GM23338 (cell line): ENCODE results near the gene COL16A1. TPM values are rescaled to one million over a fixed set of nuclear protein-coding genes. Genes with fewer than 3 reads are reported as not detected.

Experiments used
- ATAC-seq: fragments of 200-7000 bp; cut with Tn5 transposase; 3 replicates; pipeline ENCODE4 v1.9.1; 2020
- DNase-seq: peaks from one replicate; pipeline ENCODE4 v3.0.0-alpha.2; 2015; ENCODE audit warnings: low spot score
- H2AFZ ChIP-seq: fragments of 200-600 bp; sonication (generic); 2 replicates; pipeline ENCODE4 v1.8.0; 2016; ENCODE audit warnings: antibody characterized with exemption, mild to moderate bottlenecking, moderate library complexity
- H3F3A ChIP-seq: fragments of 200-600 bp; sonication (generic); replicated peaks from 2 replicates; pipeline ENCODE4 v1.8.0; 2017; ENCODE audit warnings: antibody characterized with exemption, mixed run types, low read depth
- H3K27ac ChIP-seq: fragments of 200-600 bp; sonication (generic); 2 replicates; pipeline ENCODE4 v1.6.1; 2016; ENCODE audit warnings: low read depth
- H3K27me3 ChIP-seq: fragments of 200-600 bp; sonication (generic); 2 replicates; pipeline ENCODE4 v1.8.0; 2016; ENCODE audit warnings: mild to moderate bottlenecking, mixed run types, moderate library complexity; ENCODE audit not compliant: insufficient read depth
- H3K36me3 ChIP-seq: fragments of 200-600 bp; sonication (generic); 2 replicates; pipeline ENCODE4 v1.8.0; 2016; ENCODE audit warnings: mild to moderate bottlenecking; ENCODE audit not compliant: insufficient read depth
- H3K4me1 ChIP-seq: fragments of 200-600 bp; sonication (generic); 2 replicates; pipeline ENCODE4 v1.8.0; 2016; ENCODE audit warnings: mild to moderate bottlenecking, moderate library complexity; ENCODE audit not compliant: insufficient read depth
- H3K4me2 ChIP-seq: fragments of 200-600 bp; sonication (generic); 2 replicates; pipeline ENCODE4 v1.7.1; 2017; ENCODE audit warnings: mixed run types
- H3K4me3 ChIP-seq: fragments of 200-600 bp; sonication (generic); 2 replicates; pipeline ENCODE4 v1.6.1; 2016; ENCODE audit warnings: mixed run types
- H3K79me2 ChIP-seq: fragments of 200-600 bp; sonication (generic); replicated peaks from 2 replicates; pipeline ENCODE4 v1.8.0; 2017; ENCODE audit warnings: mild to moderate bottlenecking; ENCODE audit not compliant: insufficient read depth
- H3K9me2 ChIP-seq: fragments of 200-600 bp; sonication (generic); 2 replicates; pipeline ENCODE4 v1.8.0; 2017; ENCODE audit not compliant: insufficient read depth
- H4K20me1 ChIP-seq: fragments of 200-600 bp; sonication (generic); replicated peaks from 2 replicates; pipeline ENCODE4 v1.8.0; 2017; ENCODE audit warnings: mild to moderate bottlenecking; ENCODE audit not compliant: insufficient read depth
- H3K27ac Mint-ChIP-seq: 2 replicates; pipeline ENCODE4 v1.8.0; 2020; ENCODE audit warnings: inconsistent platforms, mild to moderate bottlenecking, moderate library complexity, mixed read lengths
- H3K27me3 Mint-ChIP-seq: 3 replicates; pipeline ENCODE4 v1.8.0; 2022; ENCODE audit warnings: low read depth, mild to moderate bottlenecking, moderate library complexity, mixed read lengths, inconsistent platforms; ENCODE audit not compliant: insufficient read depth, poor library complexity
- H3K36me3 Mint-ChIP-seq: 3 replicates; pipeline ENCODE4 v1.8.0; 2021; ENCODE audit warnings: low read depth, mild to moderate bottlenecking, inconsistent platforms, moderate library complexity, mixed read lengths
- H3K4me1 Mint-ChIP-seq: 3 replicates; pipeline ENCODE4 v1.8.0; 2020; ENCODE audit warnings: mild to moderate bottlenecking, inconsistent platforms, mixed read lengths
- H3K4me3 Mint-ChIP-seq: 3 replicates; pipeline ENCODE4 v1.8.0; 2021; ENCODE audit warnings: moderate library complexity, mild to moderate bottlenecking, inconsistent platforms, mixed read lengths
- H3K9me3 Mint-ChIP-seq: 3 replicates; pipeline ENCODE4 v1.8.0; 2020; ENCODE audit warnings: moderate library complexity, mild to moderate bottlenecking, inconsistent platforms, mixed read lengths
- STAT1 ChIP-seq: IDR thresholded peaks from one replicate; pipeline ENCODE4 v1.6.1; 2016; ENCODE audit warnings: antibody characterized with exemption; ENCODE audit not compliant: unreplicated experiment
- ZNF114 ChIP-seq: fragments of 250-450 bp; sonication (Bioruptor Pico); IDR thresholded peaks from 2 replicates; pipeline ENCODE4 v1.5.0; 2020; ENCODE audit warnings: mild to moderate bottlenecking, moderate library complexity
- polyA plus RNA-seq: library from polyadenylated mRNA; unstranded; fragments of >200 nt; fragmentation: Nextera tagmentation; extraction: Ambion mirVana; gene quantifications from 2 replicates; pipeline ENCODE4 v1.2.1, GENCODE V29; 2016
- total RNA-seq: library from RNA; depleted of rRNA; stranded (reverse); fragments of >200 nt; shearing (Covaris generic); gene quantifications from 2 replicates; pipeline ENCODE4 v1.2.3, GENCODE V29; 2014
- TF ChIP-seq, protein P1 (sequence below): fragments of 250-450 bp; sonication (Bioruptor Pico); IDR thresholded peaks from 2 replicates; pipeline ENCODE4 v1.5.0; 2020; ENCODE audit warnings: mild to moderate bottlenecking, moderate library complexity
- TF ChIP-seq, protein P2 (sequence below), 2 experiments: fragments of 200-600 bp in 1 of 2; sonication (generic) in 1 of 2; conservative IDR thresholded peaks; 2 replicates each; pipeline versions ENCODE4 v1.5.1 to v1.6.1; 2016 to 2017; ENCODE audit warnings: antibody characterized with exemption in 2 of 2, low read depth in 2 of 2, mild to moderate bottlenecking in 2 of 2, moderate library complexity in 1 of 2

The COL16A1 gene
- total and polyA plus RNA-seq, 2 experiments from 2014 or later, result 4.2 to 13.2 TPM

DNA sequence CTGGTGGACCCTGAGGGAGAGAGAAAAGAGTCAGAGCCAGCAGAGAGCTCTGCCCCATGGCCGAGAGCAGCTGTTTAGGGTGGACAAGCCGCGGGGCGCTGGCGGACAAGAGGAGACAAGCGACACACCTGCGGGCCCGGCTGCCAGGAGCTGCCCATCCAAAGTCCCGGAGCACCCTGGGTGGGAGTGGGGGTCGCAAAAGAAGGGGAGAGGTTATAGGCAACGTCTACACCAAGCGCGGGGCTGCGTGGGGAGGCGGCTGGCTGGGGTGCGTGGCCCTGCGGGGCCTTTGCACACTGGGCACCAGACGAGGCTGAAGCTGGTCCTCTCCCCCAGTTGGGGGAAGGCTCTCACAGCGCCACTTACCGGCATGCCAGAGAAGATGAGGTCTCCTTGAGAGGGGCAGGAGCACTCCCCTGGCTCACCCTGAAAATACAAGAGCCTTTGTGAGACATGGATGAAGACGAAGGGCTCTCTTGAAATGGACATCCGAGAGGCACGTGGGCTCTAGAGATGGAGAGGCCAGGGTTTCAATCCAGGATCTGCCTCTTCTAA is 24.1 kb downstream of the COL16A1 start:
- no peak overlapping the region for H3K4me2 ChIP-seq
- Mint-ChIP-seq H3K27ac (no peak overlapping the region), H3K4me1 (peaks cover 12% of the 10 kb centered on the region), H3K27me3 (peaks cover 3% of the 10 kb centered on the region), H3K4me3 (no peak overlapping the region), H3K36me3 (no peaks in the 10 kb centered on the region; the same call in 2 of the 3 replicates), H3K9me3 (no peaks in the 10 kb centered on the region)
- H3K4me1 ChIP-seq, result 0 out of 2 replicates have a peak, but pooled peaks cover 3% of the 10 kb centered on the region
- H3K79me2 ChIP-seq, result no peaks in the 10 kb centered on the region
- no peaks in the 10 kb centered on the region for H3K9me2 ChIP-seq
- TF ChIP-seq ZNF114 (CRISPR knock-in tag) (no peak), STAT1 (no peak)
- TF ChIP-seq, protein P1, sequence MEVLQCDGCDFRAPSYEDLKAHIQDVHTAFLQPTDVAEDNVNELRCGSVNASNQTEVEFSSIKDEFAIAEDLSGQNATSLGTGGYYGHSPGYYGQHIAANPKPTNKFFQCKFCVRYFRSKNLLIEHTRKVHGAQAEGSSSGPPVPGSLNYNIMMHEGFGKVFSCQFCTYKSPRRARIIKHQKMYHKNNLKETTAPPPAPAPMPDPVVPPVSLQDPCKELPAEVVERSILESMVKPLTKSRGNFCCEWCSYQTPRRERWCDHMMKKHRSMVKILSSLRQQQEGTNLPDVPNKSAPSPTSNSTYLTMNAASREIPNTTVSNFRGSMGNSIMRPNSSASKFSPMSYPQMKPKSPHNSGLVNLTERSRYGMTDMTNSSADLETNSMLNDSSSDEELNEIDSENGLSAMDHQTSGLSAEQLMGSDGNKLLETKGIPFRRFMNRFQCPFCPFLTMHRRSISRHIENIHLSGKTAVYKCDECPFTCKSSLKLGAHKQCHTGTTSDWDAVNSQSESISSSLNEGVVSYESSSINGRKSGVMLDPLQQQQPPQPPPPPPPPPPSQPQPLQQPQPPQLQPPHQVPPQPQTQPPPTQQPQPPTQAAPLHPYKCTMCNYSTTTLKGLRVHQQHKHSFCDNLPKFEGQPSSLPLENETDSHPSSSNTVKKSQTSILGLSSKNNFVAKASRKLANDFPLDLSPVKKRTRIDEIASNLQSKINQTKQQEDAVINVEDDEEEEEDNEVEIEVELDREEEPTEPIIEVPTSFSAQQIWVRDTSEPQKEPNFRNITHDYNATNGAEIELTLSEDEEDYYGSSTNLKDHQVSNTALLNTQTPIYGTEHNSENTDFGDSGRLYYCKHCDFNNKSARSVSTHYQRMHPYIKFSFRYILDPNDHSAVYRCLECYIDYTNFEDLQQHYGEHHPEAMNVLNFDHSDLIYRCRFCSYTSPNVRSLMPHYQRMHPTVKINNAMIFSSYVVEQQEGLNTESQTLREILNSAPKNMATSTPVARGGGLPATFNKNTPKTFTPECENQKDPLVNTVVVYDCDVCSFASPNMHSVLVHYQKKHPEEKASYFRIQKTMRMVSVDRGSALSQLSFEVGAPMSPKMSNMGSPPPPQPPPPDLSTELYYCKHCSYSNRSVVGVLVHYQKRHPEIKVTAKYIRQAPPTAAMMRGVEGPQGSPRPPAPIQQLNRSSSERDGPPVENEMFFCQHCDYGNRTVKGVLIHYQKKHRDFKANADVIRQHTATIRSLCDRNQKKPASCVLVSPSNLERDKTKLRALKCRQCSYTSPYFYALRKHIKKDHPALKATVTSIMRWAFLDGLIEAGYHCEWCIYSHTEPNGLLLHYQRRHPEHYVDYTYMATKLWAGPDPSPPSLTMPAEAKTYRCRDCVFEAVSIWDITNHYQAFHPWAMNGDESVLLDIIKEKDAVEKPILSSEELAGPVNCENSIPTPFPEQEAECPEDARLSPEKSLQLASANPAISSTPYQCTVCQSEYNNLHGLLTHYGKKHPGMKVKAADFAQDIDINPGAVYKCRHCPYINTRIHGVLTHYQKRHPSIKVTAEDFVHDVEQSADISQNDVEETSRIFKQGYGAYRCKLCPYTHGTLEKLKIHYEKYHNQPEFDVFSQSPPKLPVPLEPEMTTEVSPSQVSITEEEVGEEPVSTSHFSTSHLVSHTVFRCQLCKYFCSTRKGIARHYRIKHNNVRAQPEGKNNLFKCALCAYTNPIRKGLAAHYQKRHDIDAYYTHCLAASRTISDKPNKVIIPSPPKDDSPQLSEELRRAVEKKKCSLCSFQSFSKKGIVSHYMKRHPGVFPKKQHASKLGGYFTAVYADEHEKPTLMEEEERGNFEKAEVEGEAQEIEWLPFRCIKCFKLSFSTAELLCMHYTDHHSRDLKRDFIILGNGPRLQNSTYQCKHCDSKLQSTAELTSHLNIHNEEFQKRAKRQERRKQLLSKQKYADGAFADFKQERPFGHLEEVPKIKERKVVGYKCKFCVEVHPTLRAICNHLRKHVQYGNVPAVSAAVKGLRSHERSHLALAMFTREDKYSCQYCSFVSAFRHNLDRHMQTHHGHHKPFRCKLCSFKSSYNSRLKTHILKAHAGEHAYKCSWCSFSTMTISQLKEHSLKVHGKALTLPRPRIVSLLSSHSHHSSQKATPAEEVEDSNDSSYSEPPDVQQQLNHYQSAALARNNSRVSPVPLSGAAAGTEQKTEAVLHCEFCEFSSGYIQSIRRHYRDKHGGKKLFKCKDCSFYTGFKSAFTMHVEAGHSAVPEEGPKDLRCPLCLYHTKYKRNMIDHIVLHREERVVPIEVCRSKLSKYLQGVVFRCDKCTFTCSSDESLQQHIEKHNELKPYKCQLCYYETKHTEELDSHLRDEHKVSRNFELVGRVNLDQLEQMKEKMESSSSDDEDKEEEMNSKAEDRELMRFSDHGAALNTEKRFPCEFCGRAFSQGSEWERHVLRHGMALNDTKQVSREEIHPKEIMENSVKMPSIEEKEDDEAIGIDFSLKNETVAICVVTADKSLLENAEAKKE (CRISPR knock-in tag), result no peak
- TF ChIP-seq, protein P2, sequence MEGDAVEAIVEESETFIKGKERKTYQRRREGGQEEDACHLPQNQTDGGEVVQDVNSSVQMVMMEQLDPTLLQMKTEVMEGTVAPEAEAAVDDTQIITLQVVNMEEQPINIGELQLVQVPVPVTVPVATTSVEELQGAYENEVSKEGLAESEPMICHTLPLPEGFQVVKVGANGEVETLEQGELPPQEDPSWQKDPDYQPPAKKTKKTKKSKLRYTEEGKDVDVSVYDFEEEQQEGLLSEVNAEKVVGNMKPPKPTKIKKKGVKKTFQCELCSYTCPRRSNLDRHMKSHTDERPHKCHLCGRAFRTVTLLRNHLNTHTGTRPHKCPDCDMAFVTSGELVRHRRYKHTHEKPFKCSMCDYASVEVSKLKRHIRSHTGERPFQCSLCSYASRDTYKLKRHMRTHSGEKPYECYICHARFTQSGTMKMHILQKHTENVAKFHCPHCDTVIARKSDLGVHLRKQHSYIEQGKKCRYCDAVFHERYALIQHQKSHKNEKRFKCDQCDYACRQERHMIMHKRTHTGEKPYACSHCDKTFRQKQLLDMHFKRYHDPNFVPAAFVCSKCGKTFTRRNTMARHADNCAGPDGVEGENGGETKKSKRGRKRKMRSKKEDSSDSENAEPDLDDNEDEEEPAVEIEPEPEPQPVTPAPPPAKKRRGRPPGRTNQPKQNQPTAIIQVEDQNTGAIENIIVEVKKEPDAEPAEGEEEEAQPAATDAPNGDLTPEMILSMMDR (conservative IDR thresholded peaks at IDR 0.05; ENCODE audit: low read depth in 2 of 2), result peak; percentile 17 to 53; a peak in 3 of 4 replicates
- H3K27ac ChIP-seq, result no peak overlapping the region
- no peaks in the 10 kb centered on the region for H3K36me3 ChIP-seq
- no peaks in the 10 kb centered on the region for H4K20me1 ChIP-seq
- no peaks in the 10 kb centered on the region for H3F3A ChIP-seq
- no peak overlapping the region for H2AFZ ChIP-seq
- H3K4me3 ChIP-seq, result no peak overlapping the region
- no peaks in the 10 kb centered on the region for H3K27me3 ChIP-seq
- ATAC-seq, result peak; percentile 31
- peak; percentile 16 for DNase-seq
